Activated CD8-positive, alpha-beta memory T cell treated with anti-CD3 and anti-CD28 coated beads, Interleukin-2, amount 10 ng/mL, durations not matched to agents 7 days and 5 days (primary cell): ENCODE results near the gene RABGGTA. TPM values are rescaled to one million over a fixed set of nuclear protein-coding genes. Genes with fewer than 3 reads are reported as not detected.
"Not testable (repeated sequence)": the region's sequence is repeated elsewhere in the genome, so short reads cannot be mapped to it uniquely, and the experiment has no call there.

Source experiments
- ATAC-seq: fragments of 150-1000 bp; cut with Tn5 transposase; one replicate; pipeline ENCODE4 v1.10.0; 2021; ENCODE audit warnings: moderate library complexity
- CTCF ChIA-PET: fragments of 350-600 bp; sonication (Branson Sonifier 250); formaldehyde crosslinking; loops from one replicate; lab custom pipeline; 2021; ENCODE audit warnings: antibody characterized with exemption; lab: Charles Lee
- DNase-seq: peaks from one replicate; pipeline ENCODE4 v3.0.0-alpha.2; 2020
- H3K27ac Mint-ChIP-seq: one replicate; pipeline ENCODE4 v1.8.0; 2021; ENCODE audit warnings: mild to moderate bottlenecking, mixed read lengths
- H3K27me3 Mint-ChIP-seq: one replicate; pipeline ENCODE4 v1.8.0; 2021; ENCODE audit warnings: mixed read lengths
- H3K36me3 Mint-ChIP-seq: one replicate; pipeline ENCODE4 v1.8.0; 2021; ENCODE audit warnings: mild to moderate bottlenecking, mixed read lengths
- H3K4me1 Mint-ChIP-seq: one replicate; pipeline ENCODE4 v1.8.0; 2021; ENCODE audit warnings: mixed read lengths
- H3K4me3 Mint-ChIP-seq: one replicate; pipeline ENCODE4 v1.8.0; 2021; ENCODE audit warnings: mild to moderate bottlenecking, moderate library complexity, mixed read lengths
- H3K9me3 Mint-ChIP-seq: one replicate; pipeline ENCODE4 v1.8.0; 2022; ENCODE audit warnings: low read depth, mixed read lengths
- total RNA-seq, 2 experiments: library from RNA; stranded (reverse); gene quantifications; one replicate each; pipeline ENCODE4 v1.2.3, GENCODE V29; 2021

RABGGTA gene
- total RNA-seq, 2 experiments from 2014 or later, result 34.3 to 44.6 TPM

DNA sequence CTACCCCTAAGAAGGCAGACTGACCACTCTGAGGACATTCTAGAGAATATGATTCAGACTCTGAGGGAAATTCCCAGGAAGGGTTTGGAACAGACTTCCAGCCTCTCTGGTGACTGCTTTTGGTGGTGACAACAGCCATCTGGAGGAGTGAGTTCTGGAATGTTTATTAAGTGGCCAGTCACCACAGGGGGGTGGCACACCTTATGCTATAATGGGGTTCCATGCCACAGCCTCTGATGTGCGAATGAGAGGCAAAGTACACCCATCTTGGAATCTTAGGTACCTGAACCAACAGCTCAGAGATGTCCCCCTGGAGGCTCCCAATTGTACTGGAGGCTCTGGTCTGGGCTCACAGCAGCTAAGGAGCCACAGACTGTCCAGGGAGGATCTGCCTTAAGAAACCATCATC lies 19.5 kb downstream of the RABGGTA start:
- Mint-ChIP-seq H3K4me1 (peaks cover 43% of the 10 kb centered on the region), H3K36me3 (peaks cover 10% of the 10 kb centered on the region), H3K27me3 (no peaks in the 10 kb centered on the region), H3K9me3 (no peaks in the 10 kb centered on the region), H3K4me3 (no peak overlapping the region), H3K27ac (no peak overlapping the region)
- CTCF ChIA-PET, result interaction anchor here (1.0 to 21.6 kb wide), 6 partner anchors 9 to 52 kb away, joined by 3 to 541 read pairs (median 14); partner anchors contain the start of genes CIDEB, DHRS1, LTB4R and LTB4R2
- ATAC-seq, result no peak
- DNase-seq, result no peak

DNA sequence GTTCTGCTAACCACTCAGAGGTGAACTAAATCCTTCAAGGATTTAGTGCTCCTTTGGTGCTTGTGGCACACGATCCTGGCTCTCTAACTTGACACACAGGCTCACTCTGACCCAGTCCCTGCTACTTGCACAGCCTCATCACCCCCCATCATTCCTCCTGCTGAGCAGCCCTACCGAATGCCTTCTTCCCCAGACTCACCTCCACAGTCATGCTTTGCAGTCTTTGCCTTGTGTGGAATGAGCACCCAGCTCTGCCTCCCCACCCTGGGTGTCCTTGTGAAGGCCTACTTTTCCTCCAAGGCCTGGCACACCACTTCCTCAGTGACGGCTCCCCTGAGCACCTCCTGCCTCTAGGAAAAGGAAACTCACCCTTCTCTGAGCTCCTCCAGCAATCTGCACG lies 21.0 kb downstream of the RABGGTA start:
- CTCF ChIA-PET, result interaction anchor here (1.6 to 21.6 kb wide), 4 partner anchors 8 to 54 kb away, joined by 5 to 541 read pairs (median 148); partner anchors contain the start of genes CIDEB, DHRS1, LTB4R and LTB4R2
- ATAC-seq (no peak), DNase-seq (no peak)
- H3K27me3 Mint-ChIP-seq, result no peaks in the 10 kb centered on the region
- H3K36me3 Mint-ChIP-seq, result peaks cover 10% of the 10 kb centered on the region
- H3K4me1 Mint-ChIP-seq, result peaks cover 50% of the 10 kb centered on the region
- H3K4me3 Mint-ChIP-seq, result peak overlapping the region; percentile 51
- H3K27ac Mint-ChIP-seq, result peak overlapping the region; percentile 57
- H3K9me3 Mint-ChIP-seq, result no peaks in the 10 kb centered on the region

DNA sequence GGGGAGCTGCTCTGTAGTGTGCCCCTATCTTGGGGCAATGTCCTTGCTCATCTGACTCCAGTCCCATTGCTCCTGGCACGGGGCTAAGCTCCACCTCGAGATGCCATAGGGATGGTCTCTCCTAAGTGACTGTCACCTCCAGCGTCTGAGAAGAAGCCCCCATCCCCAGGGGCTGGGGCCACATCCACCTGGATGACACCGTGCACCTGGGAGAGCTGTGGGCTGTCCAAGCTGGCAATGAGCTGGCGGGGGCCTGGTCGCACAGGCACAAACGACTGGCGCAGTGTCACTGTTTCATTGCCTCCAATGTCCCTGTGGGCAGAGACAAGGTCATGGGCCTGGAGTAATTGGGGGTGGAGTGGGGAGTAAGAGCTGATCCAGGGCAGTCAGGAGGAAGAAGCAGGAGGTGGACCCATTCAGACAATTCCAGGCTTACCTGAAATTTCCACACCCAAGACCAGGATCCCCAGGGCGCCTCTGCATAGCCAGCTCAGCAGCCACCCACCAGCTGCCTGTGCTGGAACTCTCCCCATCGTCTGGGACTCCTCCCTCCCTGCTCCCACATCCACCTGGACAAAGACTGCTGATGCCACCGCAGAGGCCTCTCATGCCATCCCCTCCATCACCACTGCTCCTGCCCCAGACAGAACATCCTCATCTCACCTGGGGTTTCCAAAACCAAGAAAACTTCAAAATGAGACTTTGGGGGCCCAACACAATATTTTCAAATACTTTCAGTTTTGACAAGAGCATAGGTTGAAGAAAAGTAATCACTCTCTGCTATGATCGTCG lies 22.0 kb downstream of the RABGGTA start:
- no peak for ATAC-seq
- no peak for DNase-seq
- peaks cover 53% of the 10 kb centered on the region for H3K4me1 Mint-ChIP-seq
- peaks cover 10% of the 10 kb centered on the region for H3K36me3 Mint-ChIP-seq
- H3K4me3 Mint-ChIP-seq, result peak overlapping the region; percentile 51
- no peaks in the 10 kb centered on the region for H3K9me3 Mint-ChIP-seq
- no peaks in the 10 kb centered on the region for H3K27me3 Mint-ChIP-seq
- peak overlapping the region; percentile 80 for H3K27ac Mint-ChIP-seq
- CTCF ChIA-PET, result interaction anchor here (5.5 to 21.6 kb wide), 3 partner anchors 23 to 181 kb away, joined by 21 to 541 read pairs (median 275); partner anchors contain the start of genes CBLN3, CIDEB, DHRS1 and KHNYN

DNA sequence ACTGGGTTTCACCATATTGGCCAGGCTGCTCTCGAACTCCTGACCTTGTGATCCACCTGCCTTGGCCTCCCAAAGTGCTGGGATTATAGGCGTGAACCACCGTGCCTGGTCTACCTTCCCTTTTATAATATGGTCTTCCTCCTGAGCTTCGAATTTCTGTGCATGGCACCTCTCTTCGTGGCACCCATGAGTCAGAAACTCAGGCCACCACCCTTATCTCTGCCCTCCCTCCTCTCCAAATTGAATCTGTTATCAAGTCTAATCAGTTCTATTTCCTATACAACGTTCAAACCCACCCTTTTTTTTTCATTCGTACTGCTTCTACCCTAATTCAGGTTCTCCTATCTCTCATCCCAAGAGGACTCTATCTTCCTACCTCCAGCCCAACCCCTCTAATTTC lies 24.0 kb downstream of the RABGGTA start:
- no peaks in the 10 kb centered on the region for H3K9me3 Mint-ChIP-seq
- peaks cover 60% of the 10 kb centered on the region for H3K4me1 Mint-ChIP-seq
- H3K4me3 Mint-ChIP-seq, result peak overlapping the region; percentile 21
- no peak for DNase-seq
- CTCF ChIA-PET, result interaction anchor here (0.9 to 21.6 kb wide), 12 partner anchors 8 to 183 kb away, joined by 3 to 541 read pairs (median 6); partner anchors contain the start of genes ADCY4, CBLN3, CIDEB and DHRS1
- peak overlapping the region; percentile 96 for H3K27ac Mint-ChIP-seq
- H3K36me3 Mint-ChIP-seq, result peaks cover 10% of the 10 kb centered on the region
- H3K27me3 Mint-ChIP-seq, result no peaks in the 10 kb centered on the region
- no peak for ATAC-seq

DNA sequence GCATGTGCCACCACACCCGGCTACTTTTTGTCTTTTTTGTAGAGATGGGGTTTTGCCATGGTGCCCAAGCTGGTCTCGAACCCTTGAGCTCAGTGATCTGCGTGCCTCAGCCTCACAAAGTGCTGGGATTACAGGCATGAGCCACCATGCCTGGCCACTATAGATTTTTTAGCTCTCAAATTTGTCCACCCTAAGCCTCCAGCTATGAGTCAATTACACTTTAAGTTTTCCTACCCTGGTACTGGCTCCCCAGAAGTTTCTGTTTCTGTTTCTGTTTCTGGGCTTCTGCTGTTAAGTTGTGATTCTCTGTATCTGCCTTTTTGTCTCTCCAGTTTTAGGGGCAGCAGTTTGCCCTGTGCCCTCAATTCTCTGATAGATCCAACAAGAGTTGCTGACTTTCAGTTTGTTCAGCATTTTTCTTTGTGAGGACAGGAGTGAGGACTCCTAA lies 24.6 kb downstream of the RABGGTA start:
- H3K27me3 Mint-ChIP-seq, result no peaks in the 10 kb centered on the region
- H3K4me1 Mint-ChIP-seq, result peaks cover 62% of the 10 kb centered on the region
- CTCF ChIA-PET, result interaction anchor here (0.6 to 21.6 kb wide), 14 partner anchors 8 to 779 kb away, joined by 3 to 541 read pairs (median 6); partner anchors contain the start of genes ADCY4, CBLN3, CIDEB and DHRS1
- H3K4me3 Mint-ChIP-seq, result peak overlapping the region; percentile 64
- H3K9me3 Mint-ChIP-seq, result no peaks in the 10 kb centered on the region
- DNase-seq (peak; percentile 64), ATAC-seq (peak; percentile 25)
- H3K27ac Mint-ChIP-seq, result peak overlapping the region; percentile 96
- H3K36me3 Mint-ChIP-seq, result peaks cover 10% of the 10 kb centered on the region

DNA sequence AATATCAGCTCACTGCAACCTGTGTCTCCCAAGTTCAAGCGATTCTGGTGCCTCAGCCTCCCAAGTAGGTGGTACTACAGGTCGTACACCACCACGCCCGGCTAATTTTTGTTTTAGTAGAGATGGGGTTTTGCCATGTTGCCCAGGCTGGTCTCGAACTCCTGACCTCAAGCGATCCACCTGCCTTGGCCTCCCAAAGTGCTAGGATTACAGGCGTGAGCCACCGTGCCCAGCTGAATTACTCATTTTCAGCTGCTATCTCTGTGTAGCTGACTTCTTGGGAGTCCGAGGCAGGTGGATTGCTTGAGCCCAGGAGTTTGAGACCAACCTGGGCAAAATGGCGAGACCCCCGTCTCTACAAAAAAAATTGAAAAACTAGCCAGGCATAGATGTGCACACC lies 26.0 kb downstream of the RABGGTA start:
- ATAC-seq, DNase-seq, H3K27me3 Mint-ChIP-seq, H3K27ac Mint-ChIP-seq, H3K4me3 Mint-ChIP-seq, H3K9me3 Mint-ChIP-seq: not testable (repeated sequence)
- CTCF ChIA-PET, result interaction anchor here (1.2 to 21.6 kb wide), 7 partner anchors 12 to 186 kb away, joined by 3 to 541 read pairs (median 21); partner anchors contain the start of genes ADCY4, CBLN3, CIDEB and DHRS1
- Mint-ChIP-seq H3K36me3 (peaks cover 17% of the 10 kb centered on the region), H3K4me1 (peaks cover 64% of the 10 kb centered on the region)

DNA sequence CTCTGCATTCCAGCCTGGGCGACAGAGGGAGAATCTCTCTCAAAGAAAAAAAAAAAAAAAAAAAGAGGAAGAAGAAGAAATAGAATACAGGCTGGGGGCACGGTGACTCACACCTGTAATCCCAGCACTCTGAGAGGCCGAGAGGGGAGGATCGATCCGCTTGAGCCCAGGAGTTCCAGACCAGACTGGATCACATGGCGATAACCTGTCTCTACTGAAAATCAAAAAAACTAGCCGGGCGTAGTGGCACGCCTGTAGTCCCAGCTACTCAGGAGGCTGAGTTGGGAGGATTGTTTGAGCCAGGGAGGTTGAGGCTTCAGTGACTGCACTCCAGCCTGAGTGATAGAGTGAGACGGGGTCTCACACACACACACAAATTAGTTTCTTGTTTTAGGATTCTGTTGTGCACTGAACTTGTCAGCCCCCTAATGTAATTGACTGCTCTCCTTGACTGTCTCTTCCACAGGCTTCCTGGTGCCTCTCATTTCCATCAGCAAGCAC lies 28.0 kb downstream of the RABGGTA start:
- Mint-ChIP-seq H3K27ac (peak overlapping the region; percentile 100), H3K27me3 (no peaks in the 10 kb centered on the region), H3K36me3 (peaks cover 29% of the 10 kb centered on the region), H3K9me3 (no peaks in the 10 kb centered on the region), H3K4me1 (peaks cover 62% of the 10 kb centered on the region), H3K4me3 (peak overlapping the region; percentile 96)
- CTCF ChIA-PET, result interaction anchor here (0.7 to 21.6 kb wide), 26 partner anchors 9 to 198 kb away, joined by 3 to 541 read pairs (median 12); partner anchors contain the start of genes ADCY4, CBLN3, CHMP4A and CIDEB
- no peak for DNase-seq
- ATAC-seq, result no peak

DNA sequence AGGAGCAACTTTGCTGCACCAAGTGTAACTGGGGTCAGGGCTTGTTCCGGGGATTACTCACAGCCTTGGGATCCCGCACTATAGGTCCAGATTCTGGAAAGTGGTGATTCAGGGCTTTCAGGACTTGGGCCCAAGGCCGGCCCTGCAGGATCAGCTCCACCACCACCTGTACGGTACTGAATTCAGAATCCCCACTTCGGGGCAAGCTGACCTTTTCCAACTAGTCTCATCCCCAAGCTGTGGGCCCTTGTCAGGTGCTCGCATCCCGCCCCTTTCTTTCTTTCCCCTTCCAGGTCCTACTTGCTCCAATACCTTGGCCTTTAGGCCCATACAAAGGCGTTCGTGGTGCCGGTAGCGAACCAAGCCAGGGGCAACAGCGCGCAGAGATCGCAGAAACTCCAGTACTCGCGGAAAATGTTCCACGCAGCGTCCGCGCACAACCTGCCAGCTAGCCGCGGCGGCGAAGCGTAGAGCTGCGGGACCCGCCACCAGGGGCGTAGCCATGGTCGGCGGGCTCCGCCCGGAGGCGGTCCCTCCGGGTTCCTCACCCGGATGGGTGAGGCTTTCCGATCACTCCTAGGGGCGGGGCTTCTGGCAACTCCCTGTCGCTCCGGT lies 29.5 kb downstream of the RABGGTA start:
- Mint-ChIP-seq H3K27me3 (no peaks in the 10 kb centered on the region), H3K27ac (peak overlapping the region; percentile 100), H3K4me3 (peak overlapping the region; percentile 96), H3K4me1 (peaks cover 59% of the 10 kb centered on the region), H3K9me3 (no peaks in the 10 kb centered on the region), H3K36me3 (peaks cover 38% of the 10 kb centered on the region)
- DNase-seq (peak; percentile 96), ATAC-seq (peak; percentile 83)
- CTCF ChIA-PET, result interaction anchor here (0.7 to 21.6 kb wide), 27 partner anchors 9 to 199 kb away, joined by 3 to 541 read pairs (median 12); partner anchors contain the start of genes ADCY4, CBLN3, CHMP4A and CIDEB

DNA sequence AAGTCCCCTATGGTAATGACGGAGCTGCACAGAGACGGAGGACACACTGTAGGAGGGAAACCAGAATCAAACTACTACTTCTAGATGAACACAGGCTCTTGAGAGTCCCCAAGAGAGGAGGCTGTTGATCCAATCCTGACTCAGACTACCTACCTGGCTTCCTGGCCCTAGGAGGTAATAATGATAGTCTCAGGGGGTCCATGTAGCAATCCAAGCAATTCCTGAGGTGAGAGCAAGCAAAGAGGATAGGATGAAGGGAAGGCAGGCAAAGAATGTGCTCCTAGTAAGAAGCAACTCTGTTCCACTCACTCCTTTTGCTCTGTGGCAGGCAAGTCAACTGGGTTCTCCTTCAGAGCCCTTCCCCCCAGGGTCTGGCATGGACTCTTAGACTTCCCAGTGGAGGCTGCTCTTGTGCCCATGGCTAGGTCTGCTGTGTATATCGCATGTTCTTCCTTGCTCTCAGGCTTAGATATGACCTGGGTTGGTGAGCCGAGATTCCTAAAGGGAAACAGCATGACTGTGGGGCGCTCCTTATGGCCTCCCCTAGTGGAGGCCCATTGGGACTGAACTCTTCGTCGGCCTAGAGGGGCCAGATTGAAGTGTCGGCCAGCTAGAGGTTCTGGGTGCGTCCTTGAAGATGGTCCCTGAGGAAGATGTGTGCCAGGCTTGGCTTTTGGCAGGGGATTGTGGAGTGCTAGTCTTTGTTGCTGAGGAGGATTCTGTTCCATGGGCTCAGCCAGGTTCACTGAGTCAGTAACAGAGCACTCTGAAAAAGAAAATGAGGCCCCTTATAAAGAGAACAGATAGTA lies 31.1 kb downstream of the RABGGTA start:
- no peak for ATAC-seq
- CTCF ChIA-PET, result interaction anchor here (11.6 to 21.6 kb wide), 3 partner anchors 32 to 91 kb away, joined by 112 to 541 read pairs (median 275); partner anchors contain the start of genes ADCY4, CIDEB, DHRS1 and LTB4R
- H3K27ac Mint-ChIP-seq, result peak overlapping the region; percentile 38
- peaks cover 63% of the 10 kb centered on the region for H3K4me1 Mint-ChIP-seq
- H3K9me3 Mint-ChIP-seq, result no peaks in the 10 kb centered on the region
- no peak for DNase-seq
- H3K27me3 Mint-ChIP-seq, result no peaks in the 10 kb centered on the region
- peaks cover 50% of the 10 kb centered on the region for H3K36me3 Mint-ChIP-seq
- H3K4me3 Mint-ChIP-seq, result peak overlapping the region; percentile 96

DNA sequence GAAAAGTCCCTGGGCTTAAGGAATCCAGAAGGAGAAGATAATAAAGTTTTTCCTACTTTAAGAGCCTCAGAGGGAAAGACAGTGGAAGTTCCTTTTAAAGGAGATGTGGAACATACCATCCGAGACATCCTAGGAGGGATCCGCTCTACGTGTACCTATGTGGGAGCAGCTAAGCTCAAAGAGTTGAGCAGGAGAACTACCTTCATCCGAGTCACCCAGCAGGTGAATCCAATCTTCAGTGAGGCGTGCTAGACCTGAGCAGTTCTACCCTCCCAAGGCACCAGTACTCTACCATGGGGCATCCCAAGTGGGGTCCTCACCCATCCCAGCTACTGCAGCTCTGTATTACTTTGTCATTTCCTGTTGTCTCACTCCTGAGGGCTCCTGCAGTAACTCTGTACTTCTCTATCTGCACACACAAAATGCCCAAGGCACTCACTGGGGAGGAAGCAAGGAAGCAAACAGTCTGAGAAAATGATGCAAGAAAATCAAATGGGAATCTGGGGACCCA lies 32.8 kb downstream of the RABGGTA start:
- Mint-ChIP-seq H3K9me3 (no peaks in the 10 kb centered on the region), H3K4me3 (no peak overlapping the region), H3K36me3 (peaks cover 57% of the 10 kb centered on the region), H3K4me1 (peaks cover 72% of the 10 kb centered on the region), H3K27ac (no peak overlapping the region), H3K27me3 (no peaks in the 10 kb centered on the region)
- no peak for ATAC-seq
- no peak for DNase-seq
- CTCF ChIA-PET, result interaction anchor here (0.9 to 21.6 kb wide), 6 partner anchors 8 to 193 kb away, joined by 3 to 541 read pairs (median 7); partner anchors contain the start of genes ADCY4, CIDEB, DHRS1 and LTB4R

DNA sequence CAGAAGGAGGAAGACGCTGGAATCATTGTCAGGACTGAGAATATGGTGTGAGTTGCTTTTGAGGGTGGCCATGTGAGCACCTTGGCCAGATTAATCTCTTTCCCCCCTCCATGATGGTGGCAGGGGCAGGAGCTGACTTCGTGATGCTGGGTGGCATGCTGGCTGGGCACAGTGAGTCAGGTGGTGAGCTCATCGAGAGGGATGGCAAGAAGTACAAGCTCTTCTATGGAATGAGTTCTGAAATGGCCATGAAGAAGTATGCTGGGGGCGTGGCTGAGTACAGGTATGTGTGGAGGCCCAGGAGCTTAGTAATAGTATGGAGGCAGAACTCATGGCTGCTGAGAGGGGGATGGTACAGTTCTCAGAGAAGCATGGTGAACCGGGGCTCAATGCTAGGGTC lies 33.3 kb downstream of the RABGGTA start:
- Mint-ChIP-seq H3K36me3 (peaks cover 57% of the 10 kb centered on the region), H3K4me3 (no peak overlapping the region), H3K27ac (no peak overlapping the region), H3K4me1 (peaks cover 73% of the 10 kb centered on the region), H3K9me3 (no peaks in the 10 kb centered on the region), H3K27me3 (no peaks in the 10 kb centered on the region)
- DNase-seq (no peak), ATAC-seq (no peak)
- CTCF ChIA-PET, result interaction anchor here (0.9 to 21.6 kb wide), 6 partner anchors 8 to 194 kb away, joined by 3 to 541 read pairs (median 7); partner anchors contain the start of genes ADCY4, CIDEB, DHRS1 and LTB4R
